Right atrium auricular region (tissue), 2 donors: ENCODE measurements around the gene FKBP15. TPM values are rescaled to one million over a fixed set of nuclear protein-coding genes. Genes with fewer than 3 reads are reported as not detected.
"Not testable (repeated sequence)": the region's sequence is repeated elsewhere in the genome, so short reads cannot be mapped to it uniquely, and the experiment has no call there.

Experiments used
- DNase-seq: peaks from one replicate; pipeline ENCODE4 v3.0.0-alpha.2; 2019; ENCODE audit warnings: low spot score
- H3K27ac ChIP-seq, 2 donors: fragments of 200-600 bp; sonication (generic); 1 replicate in 1 of 2; 2 replicates in 1 of 2; pipeline ENCODE4 v1.5.1; 2016 to 2019
- H3K27me3 ChIP-seq, 2 donors: fragments of 200-600 bp; sonication (generic); one replicate each; pipeline versions ENCODE4 v1.5.1 to v1.6.0; 2017 to 2019
- H3K36me3 ChIP-seq: fragments of 200-600 bp; sonication (generic); one replicate; pipeline ENCODE4 v1.5.1; 2016
- H3K4me1 ChIP-seq, 2 donors: fragments of 200-600 bp; sonication (generic); one replicate each; pipeline versions ENCODE4 v1.5.1 to v1.6.0; 2017 to 2019
- H3K4me3 ChIP-seq, 2 donors: fragments of 200-600 bp; sonication (generic); 1 replicate in 1 of 2; 2 replicates in 1 of 2; pipeline ENCODE4 v1.5.1; 2017 to 2019; ENCODE audit warnings: mild to moderate bottlenecking in 1 of 2, moderate library complexity in 1 of 2
- H3K9me3 ChIP-seq, 2 donors: fragments of 200-600 bp; sonication (generic); one replicate each; pipeline ENCODE4 v1.5.1; 2019
- total RNA-seq, 2 donors: library from RNA; depleted of rRNA; stranded (reverse); fragments of >200 nt; gene quantifications; one replicate each; pipeline ENCODE4 v1.1.0, GENCODE V29; 2016
- TF ChIP-seq, protein P1 (sequence below), 2 donors: fragments of 200-600 bp; sonication (generic); IDR thresholded peaks; one replicate each; pipeline ENCODE4 v1.5.1; 2019; ENCODE audit warnings: antibody characterized with exemption in 2 of 2

The FKBP15 gene
- total RNA-seq, 2 donors from 2014 or later = 14.7 to 16.6 TPM

DNA sequence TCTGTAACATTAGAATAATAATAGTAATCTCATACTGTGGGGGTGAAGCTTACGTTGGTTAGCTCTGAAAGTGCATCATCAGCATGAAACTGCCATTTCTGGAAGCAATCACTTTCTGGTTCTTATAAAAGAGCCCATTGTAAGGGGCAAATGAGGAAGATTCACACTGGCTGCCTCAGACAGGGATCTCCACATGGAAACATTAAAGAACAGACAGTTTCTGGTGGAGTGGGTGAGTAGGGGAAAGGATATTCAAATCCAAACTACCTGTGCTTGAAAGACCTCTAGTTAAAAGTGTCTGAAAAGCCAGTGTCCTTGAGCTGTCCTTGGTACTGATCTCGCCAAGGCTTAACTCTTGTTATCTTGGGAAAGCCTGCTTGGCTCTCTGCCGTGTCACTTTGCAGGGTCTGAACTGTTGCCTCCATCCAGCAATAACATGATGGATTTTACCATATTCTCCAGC, 89.4 kb downstream of the FKBP15 start:
- H3K4me3 ChIP-seq = no peak overlapping the region
- no peaks in the 10 kb centered on the region for H3K36me3 ChIP-seq
- TF ChIP-seq, protein P1, sequence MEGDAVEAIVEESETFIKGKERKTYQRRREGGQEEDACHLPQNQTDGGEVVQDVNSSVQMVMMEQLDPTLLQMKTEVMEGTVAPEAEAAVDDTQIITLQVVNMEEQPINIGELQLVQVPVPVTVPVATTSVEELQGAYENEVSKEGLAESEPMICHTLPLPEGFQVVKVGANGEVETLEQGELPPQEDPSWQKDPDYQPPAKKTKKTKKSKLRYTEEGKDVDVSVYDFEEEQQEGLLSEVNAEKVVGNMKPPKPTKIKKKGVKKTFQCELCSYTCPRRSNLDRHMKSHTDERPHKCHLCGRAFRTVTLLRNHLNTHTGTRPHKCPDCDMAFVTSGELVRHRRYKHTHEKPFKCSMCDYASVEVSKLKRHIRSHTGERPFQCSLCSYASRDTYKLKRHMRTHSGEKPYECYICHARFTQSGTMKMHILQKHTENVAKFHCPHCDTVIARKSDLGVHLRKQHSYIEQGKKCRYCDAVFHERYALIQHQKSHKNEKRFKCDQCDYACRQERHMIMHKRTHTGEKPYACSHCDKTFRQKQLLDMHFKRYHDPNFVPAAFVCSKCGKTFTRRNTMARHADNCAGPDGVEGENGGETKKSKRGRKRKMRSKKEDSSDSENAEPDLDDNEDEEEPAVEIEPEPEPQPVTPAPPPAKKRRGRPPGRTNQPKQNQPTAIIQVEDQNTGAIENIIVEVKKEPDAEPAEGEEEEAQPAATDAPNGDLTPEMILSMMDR (IDR thresholded peaks at IDR 0.05) = no peak
- no peak for DNase-seq
- peaks cover 0 to 7% of the 10 kb centered on the region in 2 donors for H3K4me1 ChIP-seq
- no peaks in the 10 kb centered on the region for H3K27me3 ChIP-seq
- no peak overlapping the region for H3K27ac ChIP-seq
- H3K9me3 ChIP-seq = no peaks in the 10 kb centered on the region

DNA sequence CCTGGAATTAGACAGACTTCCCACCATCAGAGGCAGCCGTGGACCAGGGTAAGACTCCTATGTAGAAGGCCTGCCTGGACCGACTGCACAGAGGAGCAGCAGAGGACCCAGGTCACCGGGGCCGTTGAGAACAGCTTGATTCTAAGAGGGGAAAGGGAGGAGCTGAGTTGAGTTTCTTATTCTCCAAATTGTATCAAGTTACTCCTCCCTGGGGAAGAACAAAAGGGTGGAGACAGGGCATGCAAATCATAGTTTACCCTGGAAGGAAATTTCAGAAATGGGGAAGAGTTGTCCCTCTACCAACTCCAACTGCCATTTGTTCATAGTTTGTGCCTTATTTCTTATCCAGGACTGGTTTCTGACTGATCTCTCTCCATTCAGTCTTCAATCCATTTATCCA, 91.2 kb downstream of the FKBP15 start:
- Histone ChIP-seq H3K27ac (no peak overlapping the region), H3K9me3 (no peaks in the 10 kb centered on the region), H3K4me1 (peaks cover 0 to 7% of the 10 kb centered on the region in 2 donors), H3K36me3 (no peaks in the 10 kb centered on the region), H3K4me3 (no peak overlapping the region), H3K27me3 (no peaks in the 10 kb centered on the region)
- TF ChIP-seq, protein P1 (IDR thresholded peaks at IDR 0.05) = no peak
- DNase-seq = no peak

DNA sequence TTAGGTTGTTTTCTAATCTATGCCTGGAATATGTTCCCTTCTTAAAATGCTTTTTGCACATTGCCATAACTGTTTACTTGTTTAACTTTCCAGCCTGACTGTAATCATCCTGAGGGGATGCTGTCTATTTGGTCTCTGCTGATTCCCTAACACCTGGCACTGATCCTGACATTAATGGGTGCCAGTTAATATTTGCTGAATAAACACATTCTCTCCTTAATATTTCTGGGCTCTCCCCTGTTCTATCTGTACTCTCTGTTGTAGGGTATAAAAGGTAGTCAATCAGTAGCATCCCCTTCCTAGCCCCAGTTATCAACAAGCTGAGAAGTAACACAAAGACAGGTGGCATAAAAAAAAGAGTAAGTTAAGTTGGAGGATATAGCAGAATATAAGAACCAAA, 91.6 kb downstream of the FKBP15 start:
- TF ChIP-seq, protein P1 (IDR thresholded peaks at IDR 0.05) = no peak
- Histone ChIP-seq H3K9me3 (no peaks in the 10 kb centered on the region), H3K4me1 (peaks cover 0 to 7% of the 10 kb centered on the region in 2 donors), H3K36me3 (no peaks in the 10 kb centered on the region), H3K4me3 (no peak overlapping the region), H3K27ac (no peak overlapping the region), H3K27me3 (no peaks in the 10 kb centered on the region)
- no peak for DNase-seq

DNA sequence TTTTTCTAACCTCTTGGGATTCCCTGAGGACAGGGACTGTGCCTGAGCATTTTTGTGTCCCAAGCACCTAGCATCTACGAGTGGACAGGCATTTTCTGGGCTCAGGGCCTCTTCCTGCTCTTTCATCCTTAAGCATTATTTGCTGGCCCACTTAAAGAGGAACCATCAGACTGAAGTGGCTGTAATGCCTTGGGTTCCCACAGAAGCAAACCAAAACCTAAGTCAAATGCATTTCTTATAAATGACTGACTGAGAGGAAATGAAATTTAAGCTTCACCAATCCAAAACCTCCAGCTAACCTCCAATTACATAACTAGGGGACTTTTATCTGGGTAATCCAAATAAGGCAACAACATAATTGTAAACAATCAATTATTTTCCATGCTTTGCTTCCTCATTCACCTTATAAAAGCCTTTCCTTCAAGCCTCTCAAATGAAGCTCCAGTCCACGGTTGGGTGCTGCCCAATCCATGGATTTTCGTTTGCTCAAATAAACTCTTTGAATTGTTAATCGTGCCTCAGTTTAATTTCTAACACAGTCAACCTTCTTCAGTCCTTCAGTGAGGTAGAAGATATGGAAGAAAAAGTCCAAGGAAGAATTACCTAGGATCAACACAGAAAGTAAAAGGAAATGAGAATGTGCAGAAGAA, 95.6 kb downstream of the FKBP15 start:
- Histone ChIP-seq H3K4me1 (no peaks in the 10 kb centered on the region), H3K36me3 (no peaks in the 10 kb centered on the region), H3K27ac (no peak overlapping the region), H3K4me3 (no peak overlapping the region), H3K9me3 (no peaks in the 10 kb centered on the region), H3K27me3 (no peaks in the 10 kb centered on the region)
- TF ChIP-seq, protein P1 (IDR thresholded peaks at IDR 0.05) = no peak
- DNase-seq = no peak

DNA sequence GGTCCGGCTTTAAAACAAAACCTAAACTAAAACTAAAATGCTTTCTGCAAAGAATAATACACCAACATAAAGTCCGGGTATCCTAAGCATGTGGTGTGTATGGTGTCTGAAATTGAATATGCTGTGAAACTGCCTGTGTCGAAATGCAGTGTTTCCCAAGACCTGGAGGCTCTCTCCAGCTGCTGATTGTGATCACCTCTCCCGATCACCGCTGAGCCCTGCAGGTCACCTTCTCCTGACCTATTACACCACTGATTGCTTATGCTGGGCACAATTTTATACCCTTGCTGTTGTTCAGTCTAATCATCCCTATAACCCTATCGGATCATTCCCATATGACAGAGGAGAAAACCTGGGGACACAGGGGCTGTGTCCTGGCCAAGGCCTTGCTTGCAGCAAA, 102.2 kb downstream of the FKBP15 start:
- not testable (repeated sequence) for H3K36me3 ChIP-seq, DNase-seq, H3K27ac ChIP-seq, H3K9me3 ChIP-seq, H3K27me3 ChIP-seq, H3K4me3 ChIP-seq, H3K4me1 ChIP-seq

Other genes starting within 250 kb of the FKBP15 start
- gene ZNF883, start 209.1 kb downstream of the FKBP15 start, total RNA-seq = 1 to 10 TPM; 3.8 to 4.1 TPM
- gene ZFP37, start 164.6 kb downstream of the FKBP15 start, total RNA-seq = 1 to 10 TPM; 1.0 to 2.2 TPM
- 10 to 100 TPM in 1 of 2 donors, 1 to 10 TPM in 1; 9.5 to 19.5 TPM for gene SLC31A2, start 70.3 kb downstream of the FKBP15 start, total RNA-seq
- gene SLC31A1, start 267 bp upstream of the FKBP15 start, total RNA-seq = 10 to 100 TPM; 10.0 to 11.1 TPM
- gene CDC26, start 54.3 kb upstream of the FKBP15 start, total RNA-seq = 10 to 100 TPM; 31.7 to 42.6 TPM
- gene PRPF4, start 54.4 kb upstream of the FKBP15 start, total RNA-seq = 10 to 100 TPM in 1 of 2 donors, 1 to 10 TPM in 1; 8.7 to 11.1 TPM
- gene RNF183, start 82.1 kb upstream of the FKBP15 start, total RNA-seq = not detected
- gene WDR31, start 119.0 kb upstream of the FKBP15 start, total RNA-seq = 1 to 10 TPM; 2.3 to 4.6 TPM
- gene BSPRY, start 128.3 kb upstream of the FKBP15 start, total RNA-seq = 1 to 10 TPM in 1 of 2 donors, under 1 TPM in 1; 0.48 to 3.8 TPM
- gene HDHD3, start 155.7 kb upstream of the FKBP15 start, total RNA-seq = 10 to 100 TPM; 20.0 to 25.6 TPM
- 10 to 100 TPM; 16.2 to 17.8 TPM for gene ALAD, start 180.0 kb upstream of the FKBP15 start, total RNA-seq
- gene POLE3, start 189.4 kb upstream of the FKBP15 start, total RNA-seq = 10 to 100 TPM; 17.9 to 21.5 TPM
- not detected for gene C9orf43, start 189.5 kb upstream of the FKBP15 start, total RNA-seq
- gene RGS3, start 242.4 kb upstream of the FKBP15 start, total RNA-seq = 100 to 1,000 TPM; 112 to 184 TPM